ENCODE data around the gene GCLC.

- TF ChIP-seq POLR2A (IDR thresholded peaks at IDR 0.05): no peak
- TF ChIP-seq, protein P1, sequence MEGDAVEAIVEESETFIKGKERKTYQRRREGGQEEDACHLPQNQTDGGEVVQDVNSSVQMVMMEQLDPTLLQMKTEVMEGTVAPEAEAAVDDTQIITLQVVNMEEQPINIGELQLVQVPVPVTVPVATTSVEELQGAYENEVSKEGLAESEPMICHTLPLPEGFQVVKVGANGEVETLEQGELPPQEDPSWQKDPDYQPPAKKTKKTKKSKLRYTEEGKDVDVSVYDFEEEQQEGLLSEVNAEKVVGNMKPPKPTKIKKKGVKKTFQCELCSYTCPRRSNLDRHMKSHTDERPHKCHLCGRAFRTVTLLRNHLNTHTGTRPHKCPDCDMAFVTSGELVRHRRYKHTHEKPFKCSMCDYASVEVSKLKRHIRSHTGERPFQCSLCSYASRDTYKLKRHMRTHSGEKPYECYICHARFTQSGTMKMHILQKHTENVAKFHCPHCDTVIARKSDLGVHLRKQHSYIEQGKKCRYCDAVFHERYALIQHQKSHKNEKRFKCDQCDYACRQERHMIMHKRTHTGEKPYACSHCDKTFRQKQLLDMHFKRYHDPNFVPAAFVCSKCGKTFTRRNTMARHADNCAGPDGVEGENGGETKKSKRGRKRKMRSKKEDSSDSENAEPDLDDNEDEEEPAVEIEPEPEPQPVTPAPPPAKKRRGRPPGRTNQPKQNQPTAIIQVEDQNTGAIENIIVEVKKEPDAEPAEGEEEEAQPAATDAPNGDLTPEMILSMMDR (IDR thresholded peaks at IDR 0.05): no peak
Measured at GRCh38 chr6:53518862-53519261, 26.0 kb downstream of the GCLC start.
